Esophagus muscularis mucosa (tissue), 3 donors: Measurements from ENCODE around the gene DHRS4.
"Not testable (repeated sequence)": the region's sequence is repeated elsewhere in the genome, so short reads cannot be mapped to it uniquely, and the experiment has no call there.

Source experiments
- POLR2A ChIP-seq: fragments of 450-650 bp; IDR thresholded peaks from one replicate; pipeline ENCODE4 v1.6.1; 2017; ENCODE audit warnings: antibody characterized with exemption, moderate library complexity, mild to moderate bottlenecking, low read depth
- POLR2AphosphoS5 ChIP-seq, 2 donors: sonication (generic); formaldehyde crosslinking; IDR thresholded peaks; one replicate each; pipeline ENCODE4 v1.6.1; 2017; ENCODE audit warnings: antibody characterized with exemption in 2 of 2
- TF ChIP-seq, protein P1 (sequence below), 3 experiments: fragments of 200-600 bp in 2 of 3; fragments of 450-650 bp in 1 of 3; sonication (generic) in 2 of 3; IDR thresholded peaks; one replicate each; pipeline ENCODE4 v1.5.1; 2017 to 2019; ENCODE audit warnings: antibody characterized with exemption in 3 of 3, mild to moderate bottlenecking in 2 of 3, moderate library complexity in 1 of 3

DNA sequence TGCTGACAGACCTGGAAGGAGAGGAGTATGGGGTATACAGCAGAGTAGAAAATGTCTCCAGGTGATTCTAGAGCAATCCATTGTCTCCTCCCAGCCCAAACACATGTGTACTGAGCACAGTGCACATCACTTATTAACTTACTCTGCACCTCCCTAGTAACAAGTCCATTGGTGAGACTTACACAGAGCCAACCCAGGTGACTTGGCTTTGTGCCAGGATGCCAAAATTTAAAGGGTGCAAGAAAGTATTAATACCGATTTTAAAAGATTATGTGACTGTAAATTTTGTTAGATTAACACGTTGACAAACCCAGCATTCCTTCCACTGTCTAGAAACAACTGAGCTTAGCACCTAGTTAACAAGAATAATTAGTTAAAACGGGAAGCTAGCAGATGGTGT lies 39.5 kb downstream of the DHRS4 start:
- TF ChIP-seq, protein P1, sequence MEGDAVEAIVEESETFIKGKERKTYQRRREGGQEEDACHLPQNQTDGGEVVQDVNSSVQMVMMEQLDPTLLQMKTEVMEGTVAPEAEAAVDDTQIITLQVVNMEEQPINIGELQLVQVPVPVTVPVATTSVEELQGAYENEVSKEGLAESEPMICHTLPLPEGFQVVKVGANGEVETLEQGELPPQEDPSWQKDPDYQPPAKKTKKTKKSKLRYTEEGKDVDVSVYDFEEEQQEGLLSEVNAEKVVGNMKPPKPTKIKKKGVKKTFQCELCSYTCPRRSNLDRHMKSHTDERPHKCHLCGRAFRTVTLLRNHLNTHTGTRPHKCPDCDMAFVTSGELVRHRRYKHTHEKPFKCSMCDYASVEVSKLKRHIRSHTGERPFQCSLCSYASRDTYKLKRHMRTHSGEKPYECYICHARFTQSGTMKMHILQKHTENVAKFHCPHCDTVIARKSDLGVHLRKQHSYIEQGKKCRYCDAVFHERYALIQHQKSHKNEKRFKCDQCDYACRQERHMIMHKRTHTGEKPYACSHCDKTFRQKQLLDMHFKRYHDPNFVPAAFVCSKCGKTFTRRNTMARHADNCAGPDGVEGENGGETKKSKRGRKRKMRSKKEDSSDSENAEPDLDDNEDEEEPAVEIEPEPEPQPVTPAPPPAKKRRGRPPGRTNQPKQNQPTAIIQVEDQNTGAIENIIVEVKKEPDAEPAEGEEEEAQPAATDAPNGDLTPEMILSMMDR (IDR thresholded peaks at IDR 0.05) = not testable (repeated sequence)
- TF ChIP-seq POLR2A; POLR2AphosphoS5 (IDR thresholded peaks at IDR 0.05): not testable (repeated sequence)
